ENCODE data around the gene NRG2.

Gene NRG2

GRCh38 chr5:139855946-139856540, 187.1 kb downstream of the NRG2 start:
- TF ChIP-seq JUND (IDR thresholded peaks at IDR 0.05; ENCODE audit: low read depth): no peak
- no peak for DNase-seq (ENCODE audit: low read depth in 1 of 2, low spot score in 1 of 2)
- in situ Hi-C loops (cut with HindIII; ENCODE audit: low pct_unique_long_range_greater_than_20kb, low sequenced_read_pairs): no loop called here

GRCh38 chr5:139855451-139855850, 187.6 kb downstream of the NRG2 start:
- in situ Hi-C loops (cut with HindIII; ENCODE audit: low pct_unique_long_range_greater_than_20kb, low sequenced_read_pairs): no loop called here
- no peak for TF ChIP-seq JUND (IDR thresholded peaks at IDR 0.05; ENCODE audit: low read depth)
- DNase-seq (ENCODE audit: low read depth in 1 of 2, low spot score in 1 of 2): no peak

GRCh38 chr5:139854953-139855352, 188.1 kb downstream of the NRG2 start:
- in situ Hi-C loops (cut with HindIII; ENCODE audit: low pct_unique_long_range_greater_than_20kb, low sequenced_read_pairs): no loop called here
- no peak for TF ChIP-seq JUND (IDR thresholded peaks at IDR 0.05; ENCODE audit: low read depth)
- DNase-seq (ENCODE audit: low read depth in 1 of 2, low spot score in 1 of 2): no peak

GRCh38 chr5:139854029-139854605, 189.0 kb downstream of the NRG2 start:
- in situ Hi-C loops (cut with HindIII; ENCODE audit: low pct_unique_long_range_greater_than_20kb, low sequenced_read_pairs): no loop called here
- DNase-seq (ENCODE audit: low read depth in 1 of 2, low spot score in 1 of 2): no peak
- TF ChIP-seq JUND (IDR thresholded peaks at IDR 0.05; ENCODE audit: low read depth): no peak

GRCh38 chr5:139852696-139853095, 190.4 kb downstream of the NRG2 start:
- TF ChIP-seq JUND (IDR thresholded peaks at IDR 0.05; ENCODE audit: low read depth): no peak
- DNase-seq (ENCODE audit: low read depth in 1 of 2, low spot score in 1 of 2): no peak
- in situ Hi-C loops (cut with HindIII; ENCODE audit: low pct_unique_long_range_greater_than_20kb, low sequenced_read_pairs): no loop called here

GRCh38 chr5:139851558-139851957, 191.5 kb downstream of the NRG2 start:
- in situ Hi-C loops (cut with HindIII; ENCODE audit: low pct_unique_long_range_greater_than_20kb, low sequenced_read_pairs): no loop called here
- no peak for TF ChIP-seq JUND (IDR thresholded peaks at IDR 0.05; ENCODE audit: low read depth)
- DNase-seq (ENCODE audit: low read depth in 1 of 2, low spot score in 1 of 2): no peak

GRCh38 chr5:139850423-139851016, 192.6 kb downstream of the NRG2 start:
- DNase-seq (ENCODE audit: low read depth in 1 of 2, low spot score in 1 of 2): no peak
- TF ChIP-seq JUND (IDR thresholded peaks at IDR 0.05; ENCODE audit: low read depth): no peak
- in situ Hi-C loops (cut with HindIII; ENCODE audit: low pct_unique_long_range_greater_than_20kb, low sequenced_read_pairs): no loop called here

- in situ Hi-C loops (cut with HindIII; ENCODE audit: low pct_unique_long_range_greater_than_20kb, low sequenced_read_pairs): no loop called here
- TF ChIP-seq JUND (IDR thresholded peaks at IDR 0.05; ENCODE audit: low read depth): no peak
- DNase-seq (ENCODE audit: low read depth in 1 of 2, low spot score in 1 of 2): peak in 1 of 2 experiments; percentile 17
Measured at GRCh38 chr5:139849942-139850341, 193.2 kb downstream of the NRG2 start.

GRCh38 chr5:139849501-139849900, 193.6 kb downstream of the NRG2 start:
- no peak for DNase-seq (ENCODE audit: low read depth in 1 of 2, low spot score in 1 of 2)
- TF ChIP-seq JUND (IDR thresholded peaks at IDR 0.05; ENCODE audit: low read depth): no peak
- in situ Hi-C loops (cut with HindIII; ENCODE audit: low pct_unique_long_range_greater_than_20kb, low sequenced_read_pairs): no loop called here

- in situ Hi-C loops (cut with HindIII; ENCODE audit: low pct_unique_long_range_greater_than_20kb, low sequenced_read_pairs): no loop called here
- no peak for DNase-seq (ENCODE audit: low read depth in 1 of 2, low spot score in 1 of 2)
- TF ChIP-seq JUND (IDR thresholded peaks at IDR 0.05; ENCODE audit: low read depth): no peak
Measured at GRCh38 chr5:139848508-139849100, 194.5 kb downstream of the NRG2 start.

- in situ Hi-C loops (cut with HindIII; ENCODE audit: low pct_unique_long_range_greater_than_20kb, low sequenced_read_pairs): no loop called here
- no peak for TF ChIP-seq JUND (IDR thresholded peaks at IDR 0.05; ENCODE audit: low read depth)
Measured at GRCh38 chr5:139847790-139848507, 195.2 kb downstream of the NRG2 start.

GRCh38 chr5:139847091-139847490, 196.0 kb downstream of the NRG2 start:
- no peak for DNase-seq (ENCODE audit: low read depth in 1 of 2, low spot score in 1 of 2)
- in situ Hi-C loops (cut with HindIII; ENCODE audit: low pct_unique_long_range_greater_than_20kb, low sequenced_read_pairs): no loop called here
- no peak for TF ChIP-seq JUND (IDR thresholded peaks at IDR 0.05; ENCODE audit: low read depth)

More at GRCh38 chr5:139847790-139848507, 195.2 kb downstream of the NRG2 start:
- DNase-seq (ENCODE audit: low read depth in 1 of 2, low spot score in 1 of 2): peak; percentile 40 to 61
